ENCODE data around the gene EFNA4.
A peak's percentile ranks its signal among the peaks of the same experiment; 100 is the strongest.

Gene EFNA4

DNA sequence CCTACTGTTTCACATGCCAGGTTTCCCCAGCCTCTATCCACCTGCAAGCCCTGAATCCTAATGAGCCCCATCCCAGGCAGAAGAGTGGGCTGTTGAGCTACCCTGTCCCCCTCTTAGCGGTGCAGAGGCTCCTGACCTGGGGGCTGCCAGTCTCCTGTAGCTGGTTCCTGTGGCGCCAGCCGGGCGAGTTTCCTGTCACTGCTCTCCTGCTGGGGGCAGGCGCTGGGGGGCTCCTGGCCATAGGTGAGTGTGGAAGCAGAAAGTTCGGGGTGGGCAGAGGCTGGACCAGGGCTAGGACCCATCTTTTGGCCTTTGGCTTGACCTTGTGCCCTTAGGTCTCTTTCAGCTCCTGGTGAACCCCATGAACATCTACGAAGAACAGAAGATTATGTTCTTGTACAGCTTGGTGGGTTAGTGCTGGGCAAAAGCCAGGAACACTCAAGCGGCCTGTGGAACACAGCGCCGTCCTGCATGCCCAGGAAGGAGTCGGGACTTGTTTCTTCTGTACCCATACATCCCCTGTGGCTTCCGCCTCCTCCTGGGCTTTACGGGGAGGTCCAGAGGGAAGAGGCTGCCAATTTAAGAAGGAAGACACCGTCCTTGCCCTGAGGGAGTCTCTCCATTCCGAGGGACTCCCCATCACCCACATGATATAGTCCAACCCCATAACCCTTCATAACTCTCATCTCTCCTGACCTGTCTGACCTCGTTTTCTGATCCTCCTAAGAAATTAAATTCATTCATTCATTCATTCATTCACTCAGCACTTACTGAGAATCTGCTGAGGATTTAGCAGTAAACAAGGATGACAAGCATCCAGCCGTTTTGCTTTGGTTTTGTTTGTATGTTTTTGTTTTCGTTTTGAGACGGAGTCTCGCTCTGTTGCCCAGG, 29.0 kb upstream of the EFNA4 start:
- DNase-seq = no peak

DNA sequence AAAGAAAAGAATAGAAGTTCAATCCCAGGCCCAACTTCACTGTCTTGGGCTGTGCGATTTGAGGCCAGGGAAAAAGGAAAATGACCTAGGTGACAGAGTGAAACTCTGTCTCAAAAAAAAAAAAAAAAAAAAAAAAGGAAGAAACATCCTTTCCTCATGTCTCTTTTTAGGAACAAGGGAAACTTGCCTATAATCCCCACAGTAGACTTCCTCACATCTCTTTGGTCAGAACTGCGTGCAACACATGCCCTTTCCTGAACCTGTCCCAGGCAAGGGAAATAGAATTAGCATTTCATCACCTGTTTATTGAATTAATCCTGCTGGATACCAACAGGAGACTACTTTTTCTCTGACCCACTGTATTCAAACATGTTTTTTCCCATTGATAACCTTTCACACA, 27.6 kb upstream of the EFNA4 start:
- no peak for DNase-seq

DNA sequence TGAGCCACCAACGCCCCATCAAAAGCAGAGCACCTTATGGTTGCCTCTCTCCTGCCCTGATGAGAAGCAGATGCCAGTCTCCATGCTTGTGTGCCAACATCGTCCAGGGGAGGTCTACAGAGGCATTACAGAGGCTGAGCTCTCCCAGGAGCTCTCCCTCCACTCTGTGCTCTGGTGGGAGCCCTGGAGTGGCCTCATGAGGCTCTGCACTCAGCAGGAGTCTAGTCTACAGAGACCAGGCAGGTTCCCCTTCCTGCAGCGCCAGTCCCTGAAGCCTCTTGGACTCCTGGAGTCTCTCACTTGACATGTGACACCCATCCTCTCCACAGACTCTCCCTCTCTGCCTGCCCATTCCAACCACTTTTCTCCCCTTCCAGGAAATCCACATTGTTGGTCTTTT, 26.5 kb upstream of the EFNA4 start:
- no peak for DNase-seq

GRCh38 chr1:155037851-155038441, 25.6 kb upstream of the EFNA4 start:
- no peak for DNase-seq

DNA sequence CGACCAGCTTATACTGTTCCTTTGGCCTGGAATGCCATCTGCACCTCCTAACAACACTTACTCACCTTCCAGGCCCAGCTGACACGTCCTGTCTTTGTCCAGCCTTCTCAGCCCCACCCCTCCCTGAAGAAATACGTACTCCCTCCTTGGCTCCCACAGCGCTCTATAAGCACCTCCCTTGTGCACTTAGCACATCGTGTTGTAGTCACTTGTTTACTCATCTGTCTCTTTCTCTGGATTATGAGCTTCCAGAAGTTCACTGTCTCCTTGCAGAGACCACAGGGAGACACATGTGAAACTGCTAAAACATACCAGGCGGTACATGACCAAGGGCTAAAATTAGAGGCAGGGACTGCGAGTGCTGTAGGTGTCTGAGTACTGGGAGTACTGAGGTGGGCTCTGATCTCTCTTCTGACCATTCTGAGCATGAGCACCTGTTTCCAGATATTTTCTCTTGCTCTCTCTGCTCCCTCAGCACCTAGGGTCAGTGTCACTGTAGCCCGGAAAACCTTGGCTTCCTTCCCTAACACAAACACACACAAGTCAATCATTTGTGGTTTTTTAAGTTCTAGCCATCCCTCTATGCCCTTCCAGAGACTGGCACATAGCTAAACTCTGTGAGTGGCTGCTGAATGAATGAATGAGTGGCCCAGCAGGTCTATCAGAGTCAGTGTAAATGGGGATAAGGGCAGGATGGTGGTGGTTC, 24.8 kb upstream of the EFNA4 start:
- DNase-seq = no peak

GRCh38 chr1:155039308-155039669, 24.3 kb upstream of the EFNA4 start:
- no peak for DNase-seq

- no peak for DNase-seq
Observed at GRCh38 chr1:155040358-155041093, 23.0 kb upstream of the EFNA4 start.

- DNase-seq = no peak
Observed at GRCh38 chr1:155042789-155043188, 20.8 kb upstream of the EFNA4 start.

- no peak for DNase-seq
Observed at GRCh38 chr1:155043301-155043702, 20.2 kb upstream of the EFNA4 start.

GRCh38 chr1:155043793-155044192, 19.7 kb upstream of the EFNA4 start:
- DNase-seq = no peak

DNA sequence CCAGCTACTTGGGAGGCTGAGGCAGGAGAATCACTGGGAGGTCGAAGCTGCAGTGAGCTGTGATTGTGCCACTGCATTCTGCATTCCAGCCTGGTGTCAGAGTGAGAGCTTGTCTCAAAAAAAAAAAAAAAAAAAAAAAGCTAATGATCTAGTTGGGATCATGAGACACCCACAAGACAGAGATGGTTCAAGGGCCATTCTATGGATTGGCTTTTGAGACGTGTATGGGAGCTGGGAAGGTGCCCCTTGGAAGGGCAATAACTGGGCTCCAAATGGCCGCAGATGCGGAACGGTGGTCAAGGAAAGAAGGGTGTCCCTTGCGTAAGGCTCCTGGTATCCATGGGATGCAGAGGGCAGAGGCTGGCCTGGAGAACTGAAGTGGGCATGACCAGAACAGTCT, 19.2 kb upstream of the EFNA4 start:
- no peak for DNase-seq

DNA sequence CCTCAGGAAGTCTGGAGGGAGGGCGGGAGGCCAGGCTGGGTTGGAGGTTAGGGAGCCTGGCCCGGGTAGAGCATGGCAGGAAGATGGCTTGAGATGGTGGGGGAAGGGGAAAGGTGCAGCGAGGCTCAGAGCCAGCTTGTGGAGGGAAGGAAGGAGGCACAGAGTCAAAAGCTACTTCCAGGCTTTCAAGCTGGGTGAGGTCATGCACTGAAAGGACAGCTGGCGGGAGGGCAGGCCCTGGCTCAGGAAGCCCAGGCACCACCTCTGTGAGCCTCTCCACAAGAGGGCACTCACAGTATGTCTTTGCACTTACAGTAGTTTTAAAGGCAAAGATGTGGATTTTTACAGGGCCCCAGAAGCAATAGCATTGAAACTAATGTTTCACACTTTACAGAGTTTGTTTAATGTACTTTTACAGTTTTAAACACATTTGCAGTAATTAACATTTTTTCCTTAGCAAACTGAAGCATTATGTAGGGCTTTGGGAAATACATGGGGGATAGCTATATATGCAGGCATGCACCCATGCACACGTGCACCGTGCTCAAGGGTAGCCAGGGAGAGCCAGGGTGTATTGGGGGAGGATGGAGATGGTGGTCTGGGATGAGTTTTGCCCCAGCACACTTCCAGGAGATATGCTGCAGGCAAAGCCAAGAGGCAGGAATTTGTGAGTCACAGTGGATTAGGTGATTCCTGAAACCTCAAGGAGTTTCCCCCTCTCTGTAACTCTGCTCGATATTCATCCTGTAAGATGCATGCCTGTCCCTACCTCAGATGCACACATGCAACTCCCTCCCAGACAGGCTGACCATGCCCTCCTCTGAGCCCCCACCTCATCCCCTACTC, 18.5 kb upstream of the EFNA4 start:
- DNase-seq = peak; percentile 73

GRCh38 chr1:155048449-155049334, 14.8 kb upstream of the EFNA4 start:
- DNase-seq = no peak

DNA sequence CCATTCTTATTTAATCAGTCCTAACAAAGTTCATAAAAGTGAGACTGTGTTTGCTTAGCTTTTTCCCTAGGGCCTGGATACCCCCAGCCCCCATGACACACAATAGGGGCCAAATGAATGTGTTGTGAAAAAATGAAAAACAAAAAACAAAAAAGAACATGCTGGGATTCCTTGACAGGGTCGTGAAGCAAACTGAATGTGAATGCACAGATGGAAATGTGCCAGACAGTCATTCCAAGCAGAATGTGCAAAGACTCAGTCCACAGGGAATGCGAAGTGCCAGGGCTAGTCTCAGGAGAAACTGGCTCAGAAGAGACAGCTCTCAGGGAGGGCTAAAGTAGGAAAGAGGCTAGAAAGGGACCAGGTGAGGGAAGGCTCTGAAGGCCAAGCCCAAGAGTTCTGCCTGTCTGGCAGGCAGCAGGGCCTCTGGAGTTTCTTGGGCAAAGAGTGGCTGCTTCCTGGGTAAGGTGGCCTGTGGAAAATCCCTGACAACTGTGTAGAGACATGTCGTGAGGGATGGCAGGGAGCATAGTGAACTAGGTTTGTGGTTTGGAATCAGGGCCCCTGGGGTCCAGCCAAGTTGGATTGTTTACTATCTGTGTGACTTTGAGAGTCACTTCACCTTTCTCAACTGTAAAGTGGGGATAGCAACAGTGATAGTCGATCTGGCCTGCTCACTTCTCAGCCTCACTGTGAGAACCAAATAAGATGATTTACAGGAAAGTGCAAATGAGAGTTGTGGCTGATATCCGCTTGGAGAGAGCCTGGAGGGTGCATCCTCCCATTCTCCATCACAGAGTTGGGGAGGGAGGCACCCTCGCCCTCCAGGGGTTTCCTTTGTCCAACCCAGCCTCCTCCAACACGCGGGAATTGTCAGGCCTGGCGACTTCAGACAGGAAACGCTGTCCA, 13.6 kb upstream of the EFNA4 start:
- no peak for DNase-seq

DNA sequence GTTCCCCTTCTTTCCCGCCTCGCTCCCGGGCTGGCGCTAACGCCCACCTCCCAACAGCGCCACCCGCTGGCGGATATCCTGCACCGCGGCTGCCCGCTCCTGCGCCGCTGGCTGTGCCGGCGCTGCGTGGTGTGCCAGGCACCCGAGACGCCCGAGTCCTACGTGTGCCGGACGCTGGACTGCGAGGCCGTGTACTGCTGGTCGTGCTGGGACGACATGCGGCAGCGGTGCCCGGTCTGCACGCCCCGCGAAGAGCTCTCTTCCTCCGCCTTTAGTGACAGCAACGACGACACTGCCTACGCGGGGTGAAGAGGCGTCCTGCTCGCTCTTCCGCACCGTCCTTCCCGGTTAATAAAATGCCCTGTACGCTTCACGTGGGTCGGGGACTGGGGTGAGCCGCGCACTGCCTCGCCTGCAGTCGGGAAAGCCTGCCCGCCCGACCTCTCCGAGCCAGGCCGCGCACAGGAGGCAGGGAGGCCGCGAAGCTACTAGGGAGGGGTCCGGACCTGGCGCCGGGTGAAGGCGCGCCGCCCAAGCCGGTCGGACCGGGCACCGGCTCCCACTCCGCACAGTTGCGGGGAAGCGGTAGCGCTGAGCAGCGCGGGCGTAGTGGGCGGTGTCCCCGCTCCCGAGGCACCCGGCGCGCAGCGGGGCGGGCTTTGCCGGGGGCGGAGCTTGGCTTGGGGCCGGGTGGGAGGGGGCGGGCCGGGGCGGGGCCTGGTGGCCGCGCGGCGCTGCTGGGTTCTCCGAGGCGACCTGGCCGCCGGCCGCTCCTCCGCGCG, 12.8 kb upstream of the EFNA4 start, which contains the start of gene ADAM15:
ADAM15 (plus strand) TSS at position 757 of the 782 bp plus-strand sequence. CDS start 71 bp downstream, outside the sequence.
- peak; percentile 85 for DNase-seq

DNA sequence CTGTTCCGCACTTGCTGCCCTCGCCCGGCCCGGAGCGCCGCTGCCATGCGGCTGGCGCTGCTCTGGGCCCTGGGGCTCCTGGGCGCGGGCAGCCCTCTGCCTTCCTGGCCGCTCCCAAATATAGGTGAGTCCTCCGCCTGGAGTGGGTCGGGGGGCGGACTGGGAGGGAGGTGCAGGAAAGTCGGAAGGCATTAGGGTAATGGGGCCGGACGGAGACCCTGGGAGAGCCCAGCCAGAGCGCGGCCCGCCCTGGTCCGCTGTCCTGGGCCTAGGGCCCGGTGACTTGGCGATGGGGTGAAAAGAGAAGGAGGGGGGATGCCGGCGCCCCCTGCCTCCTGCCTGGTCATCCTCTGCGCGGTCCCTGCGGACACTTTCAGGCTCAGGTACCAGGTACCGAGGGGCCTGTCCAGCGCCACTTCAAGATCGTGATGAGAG, 12.2 kb upstream of the EFNA4 start:
- no peak for DNase-seq

DNA sequence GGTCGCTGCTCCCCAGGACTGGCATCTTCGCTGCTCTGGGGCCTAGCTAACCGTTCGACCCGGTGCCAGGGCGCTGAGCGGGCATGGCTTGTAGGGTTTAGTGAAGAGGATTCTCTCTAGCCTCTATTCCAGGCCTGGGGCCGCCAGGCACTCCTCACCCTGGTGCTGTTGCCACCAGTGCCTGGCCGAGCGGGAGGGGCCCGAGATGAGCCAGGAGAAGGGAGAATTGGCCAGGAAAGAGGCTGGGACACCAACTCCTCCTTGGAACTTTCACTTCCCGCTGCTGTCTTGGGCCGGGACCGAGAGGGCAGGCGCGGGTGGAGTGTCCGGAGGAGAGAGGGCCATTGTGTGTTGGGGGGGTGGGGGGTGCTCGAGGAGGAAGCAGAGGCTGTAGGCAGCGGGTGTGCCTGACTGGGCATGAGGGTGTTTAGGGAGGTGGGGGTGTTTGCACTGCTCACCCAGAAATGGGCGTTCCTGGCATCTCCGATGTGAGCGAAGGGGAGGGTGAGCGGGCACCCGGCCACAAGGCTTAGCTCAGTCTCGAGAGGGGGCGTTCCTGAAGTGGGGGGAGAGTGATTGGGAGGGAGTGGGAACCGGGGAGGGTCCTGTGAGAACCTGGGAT, 11.7 kb upstream of the EFNA4 start:
- peak; percentile 50 for DNase-seq

Data from activated CD4-positive, alpha-beta T cell treated with anti-CD3 and anti-CD28 coated beads for 48 hours (primary cell).